Pons (tissue), 1 donor: ENCODE results near the gene LRRC18.

Source experiments
- DNase-seq: peaks from one replicate; pipeline ENCODE4 v3.0.0-alpha.2; 2016; ENCODE audit warnings: low spot score

LRRC18 gene

DNA sequence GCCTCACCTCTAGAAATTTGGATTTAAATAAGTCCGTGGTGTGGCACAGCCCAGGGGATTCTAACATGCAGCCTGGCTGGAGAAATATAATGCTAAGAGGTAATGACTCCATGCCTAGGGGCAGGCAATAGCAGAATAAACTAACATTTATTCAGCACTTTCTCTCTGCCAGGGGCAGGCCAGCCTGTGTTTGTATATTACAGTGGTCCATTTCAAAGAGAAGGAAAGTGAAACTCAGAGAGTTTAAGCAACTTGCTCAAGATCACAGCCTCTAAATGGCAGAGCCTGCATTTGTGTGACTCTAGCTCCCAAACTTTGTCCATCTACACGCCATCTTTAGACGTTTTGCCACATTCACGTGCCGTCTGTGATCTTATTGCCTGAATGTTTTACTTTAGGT is 6.7 kb upstream of the LRRC18 start:
- DNase-seq, result no peak

DNA sequence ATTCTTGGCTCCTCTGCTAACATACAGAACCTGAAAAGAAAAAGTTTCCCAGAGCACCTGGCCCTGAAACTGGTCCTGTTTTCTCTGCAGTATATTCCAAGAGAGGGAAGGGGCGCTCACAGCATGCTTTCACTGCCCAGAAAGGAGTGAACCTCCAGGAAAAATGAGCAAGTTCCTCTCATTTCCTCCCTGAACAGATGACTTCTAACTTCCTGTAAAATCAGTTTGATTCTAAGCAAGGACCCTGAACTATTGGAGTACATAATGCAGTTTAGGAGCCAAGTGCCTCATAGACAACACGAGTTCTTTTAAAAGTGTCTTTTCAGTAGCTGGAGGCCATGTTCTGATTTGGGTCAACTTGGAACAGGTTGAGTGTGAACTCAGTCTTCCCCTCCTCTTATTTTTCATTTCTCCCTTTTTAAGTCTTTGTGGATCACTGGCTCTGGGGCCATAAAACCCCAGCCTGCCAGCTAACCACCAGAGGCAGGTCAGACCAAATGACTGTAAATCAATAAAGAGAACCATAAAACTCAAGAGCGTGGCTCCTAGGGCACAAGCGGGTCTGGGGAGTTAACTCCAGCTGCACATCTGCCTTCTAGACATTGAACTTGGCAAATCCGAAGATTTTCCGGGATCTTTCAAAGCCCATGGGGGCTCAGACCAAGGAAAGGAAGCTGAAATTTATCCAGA is 5.9 kb upstream of the LRRC18 start:
- no peak for DNase-seq

DNA sequence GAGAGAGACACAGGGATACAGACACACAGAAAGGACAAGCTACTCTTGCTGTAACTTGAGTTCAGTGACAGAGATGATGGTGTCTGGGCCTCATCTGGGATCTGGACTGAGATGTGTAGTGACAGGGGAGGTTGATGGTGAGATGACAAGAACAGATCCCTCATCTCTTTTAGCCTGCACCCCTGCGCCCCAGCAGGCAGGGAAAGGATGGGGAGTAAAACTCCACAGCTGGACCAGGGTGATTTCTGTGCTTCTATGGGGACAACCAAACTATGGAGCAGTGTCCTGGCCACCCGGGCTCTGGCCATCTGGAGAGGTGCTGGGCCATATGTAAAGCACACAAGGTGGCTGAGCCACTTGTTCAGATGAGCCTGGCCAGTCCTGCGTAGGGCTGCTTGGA is 4.5 kb upstream of the LRRC18 start:
- DNase-seq, result no peak

DNA sequence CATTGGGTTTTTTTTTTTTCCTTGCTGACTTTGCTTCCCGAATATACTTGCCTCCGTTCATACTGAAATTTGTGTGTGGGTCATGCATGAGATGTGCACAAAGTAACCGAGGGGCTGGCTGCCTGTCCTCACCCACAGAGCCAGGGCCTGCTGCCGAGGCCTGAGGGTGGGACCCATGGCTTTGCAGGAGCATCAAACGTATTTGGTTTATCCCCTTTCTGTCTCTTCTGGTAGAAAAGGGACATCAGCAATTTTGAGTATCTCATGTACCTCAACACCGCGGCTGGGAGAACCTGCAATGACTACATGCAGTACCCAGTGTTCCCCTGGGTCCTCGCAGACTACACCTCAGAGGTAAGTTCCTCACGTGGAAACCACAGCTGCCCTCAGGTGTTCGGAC is 3.5 kb upstream of the LRRC18 start:
- no peak for DNase-seq

DNA sequence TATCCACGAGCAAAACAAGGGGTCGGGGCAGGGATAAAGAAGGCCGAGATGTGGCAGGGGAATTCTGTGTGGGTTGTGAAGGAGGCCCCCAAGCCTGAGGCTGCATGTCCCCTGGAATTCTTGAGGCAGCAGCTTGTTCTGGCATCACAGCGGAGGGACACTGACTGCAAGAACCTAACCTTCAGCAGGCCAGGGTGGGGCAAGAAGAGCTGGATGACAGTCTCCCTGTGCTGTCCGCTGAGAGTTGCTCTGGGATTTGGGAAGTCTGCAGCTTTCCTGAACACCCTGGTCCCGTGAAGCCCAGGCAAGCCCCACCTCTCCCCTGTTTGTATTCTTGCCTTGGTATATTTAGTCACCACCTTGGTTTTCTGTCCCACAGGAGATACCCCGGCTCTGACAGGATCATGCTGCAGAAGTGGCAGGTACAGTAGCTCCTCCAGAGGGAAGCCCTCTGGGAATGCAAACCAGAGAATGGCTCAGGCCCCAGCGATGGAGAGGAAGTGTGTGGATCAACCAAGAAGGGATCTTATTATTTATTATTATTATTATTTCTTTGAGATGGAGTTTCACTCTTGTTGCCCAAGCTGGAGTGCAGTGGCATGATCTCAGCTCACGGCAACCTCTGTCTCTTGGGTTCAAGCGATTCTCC is 1.9 kb upstream of the LRRC18 start:
- DNase-seq, result no peak

DNA sequence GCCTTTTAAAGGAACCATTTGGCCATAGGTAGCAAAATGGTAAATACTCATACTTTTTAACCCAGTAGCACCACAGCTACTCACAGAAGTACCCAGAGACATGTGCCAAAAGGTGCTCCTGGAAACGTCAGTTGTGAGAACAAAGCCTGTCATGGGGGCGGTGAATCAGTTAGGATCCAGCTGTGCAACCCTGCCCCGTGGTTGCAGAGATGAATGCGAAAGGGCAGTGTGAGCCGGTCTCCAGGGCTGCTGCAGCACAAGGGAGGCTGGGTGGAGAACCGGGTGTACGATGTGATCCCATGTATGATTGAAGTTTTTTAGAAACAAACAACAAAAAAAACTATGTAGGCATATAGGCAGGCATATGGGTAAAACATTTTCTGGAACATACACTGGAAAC is 1.3 kb upstream of the LRRC18 start:
- DNase-seq, result no peak

DNA sequence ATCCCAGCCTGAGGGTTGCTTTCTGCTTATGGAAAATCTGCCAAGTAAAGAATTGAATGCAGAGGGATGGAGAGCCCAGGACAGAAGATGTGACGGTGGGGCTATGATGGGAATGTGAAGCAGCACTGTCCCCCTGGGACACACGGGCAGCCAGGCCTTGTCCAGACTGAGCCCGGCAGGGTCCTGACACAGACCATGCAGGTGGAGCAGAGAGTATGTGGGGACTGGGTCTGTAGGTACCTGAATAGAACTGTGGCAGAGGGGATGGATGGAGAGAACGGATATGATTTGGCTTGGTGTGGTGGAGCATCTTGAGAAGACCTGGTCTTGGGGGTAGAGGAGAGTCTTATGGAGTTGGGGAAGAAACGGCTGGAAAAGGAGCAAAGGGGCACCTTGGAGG is 732 bp upstream of the LRRC18 start:
- no peak for DNase-seq

DNA sequence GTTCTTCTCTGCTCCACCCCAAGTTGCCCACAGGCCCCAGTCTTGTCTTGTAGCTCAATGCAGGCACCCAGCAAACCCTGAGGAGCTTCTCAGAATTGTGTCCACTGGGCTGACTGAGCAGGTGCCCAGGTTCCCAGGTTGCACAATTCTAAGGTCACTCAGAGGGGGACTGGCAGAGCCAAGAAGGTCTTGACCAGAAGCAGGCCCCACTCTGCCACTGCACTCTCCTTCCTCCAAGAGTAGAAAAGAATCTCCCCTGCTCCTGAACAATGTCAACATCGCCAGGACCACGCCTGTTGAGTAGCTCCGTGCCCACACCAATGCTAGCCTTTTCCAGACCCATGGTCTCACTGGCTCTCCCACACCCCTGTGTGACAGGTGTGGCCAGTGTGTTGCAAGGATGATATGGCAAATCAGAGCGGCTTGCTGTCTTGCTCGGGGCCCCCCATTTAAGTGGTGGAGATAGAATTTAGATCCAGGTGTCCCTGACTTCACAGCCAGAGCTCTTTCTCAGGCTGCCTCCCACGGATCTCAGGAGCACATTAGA is 577 bp downstream of the LRRC18 start:
- DNase-seq, result no peak

DNA sequence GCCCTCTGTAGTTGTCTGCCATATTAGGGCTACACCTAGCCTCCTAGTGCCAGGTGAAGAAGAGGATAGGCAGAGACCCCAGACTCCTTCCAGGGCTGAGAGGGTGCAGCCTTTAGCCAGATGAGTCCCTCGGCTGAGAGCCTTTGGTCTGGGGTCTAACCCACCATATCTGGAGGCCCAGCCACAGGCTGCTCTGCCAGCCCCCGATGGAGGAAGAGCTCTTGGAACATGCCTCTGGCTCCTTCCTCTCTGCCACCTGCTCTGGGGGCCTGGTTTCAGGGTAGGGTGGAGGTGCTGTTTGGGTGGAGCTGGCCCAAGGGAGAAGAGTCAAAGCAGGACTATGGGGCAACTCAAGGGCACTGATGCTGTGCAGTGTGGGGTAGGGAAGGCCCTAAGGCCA is 1.4 kb downstream of the LRRC18 start:
- no peak for DNase-seq

DNA sequence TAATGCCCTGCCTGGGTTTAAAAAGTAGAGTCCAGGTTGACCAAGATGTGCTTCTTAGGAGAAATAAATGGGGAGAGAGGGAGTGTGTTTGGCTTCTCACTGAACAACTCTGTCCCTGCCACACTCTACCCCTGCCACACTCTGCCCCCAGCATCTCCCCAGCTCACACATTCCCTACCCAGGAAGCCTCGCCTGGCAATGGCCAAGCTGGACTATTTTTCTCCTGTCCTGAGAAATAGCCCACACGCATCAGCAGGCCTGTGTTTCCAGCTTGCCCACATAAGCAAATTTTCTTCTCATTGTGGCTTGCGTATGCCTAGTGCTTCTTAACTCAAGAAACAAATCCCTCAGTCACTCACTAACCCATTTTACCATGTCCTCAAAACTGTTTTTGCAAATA is 1.8 kb downstream of the LRRC18 start:
- DNase-seq, result no peak

DNA sequence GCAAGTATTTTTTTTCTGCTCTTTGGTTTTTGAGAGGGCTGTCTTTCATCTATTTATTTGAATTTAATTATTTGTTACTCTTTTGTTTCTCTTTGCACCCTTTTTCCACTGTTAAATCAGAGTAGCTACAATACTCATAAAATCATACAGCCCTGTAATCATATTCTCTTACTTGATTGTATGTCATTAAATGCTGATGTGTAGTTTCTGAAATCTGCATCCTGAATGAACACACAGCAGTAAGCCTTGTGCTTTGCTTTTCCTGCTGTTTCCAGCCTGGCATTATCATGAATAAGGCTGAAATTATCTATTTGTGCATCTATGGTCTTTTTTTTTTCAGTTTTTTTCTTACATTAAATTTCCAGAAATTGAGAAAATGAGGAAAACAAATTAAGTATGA is 4.1 kb downstream of the LRRC18 start:
- no peak for DNase-seq

DNA sequence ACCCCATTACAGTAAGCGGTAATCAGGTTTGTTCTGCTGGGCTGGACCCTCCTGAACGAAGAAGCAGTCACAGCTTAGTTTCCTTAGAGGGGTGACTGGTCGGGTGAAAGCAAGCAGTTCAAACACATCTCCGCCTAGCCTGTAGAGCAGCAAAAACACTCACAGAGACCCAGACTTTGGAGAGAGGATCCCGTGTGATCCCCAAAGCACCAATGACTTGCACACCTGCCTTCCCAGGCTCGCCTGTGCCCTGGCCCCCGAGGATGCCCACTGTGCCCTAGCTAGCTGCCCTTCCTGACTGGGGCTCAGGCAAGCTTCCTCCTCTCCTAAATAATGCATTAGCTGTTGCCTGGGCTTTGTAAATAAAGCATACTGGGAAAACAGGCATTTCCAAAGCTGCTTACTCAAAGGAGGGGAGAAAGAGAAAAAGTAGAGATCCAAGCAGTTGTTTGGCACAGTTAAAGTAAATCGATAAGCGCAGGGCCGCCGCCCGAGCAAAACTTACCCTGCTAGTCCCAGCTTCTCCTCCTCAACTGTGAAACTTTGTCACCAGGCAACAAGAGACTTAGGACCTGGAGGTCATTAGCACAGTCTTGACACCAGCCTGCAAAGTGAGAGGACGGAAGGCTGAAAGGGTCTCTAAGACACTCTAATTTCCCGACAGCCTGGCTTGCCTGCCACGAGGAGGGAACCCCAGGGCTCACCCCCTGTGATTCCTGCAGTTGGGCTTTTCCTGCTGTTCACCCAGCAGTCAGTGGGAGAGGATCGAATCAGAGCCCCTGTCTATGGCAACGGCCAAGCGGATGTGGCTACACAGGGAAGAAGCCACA is 4.8 kb downstream of the LRRC18 start:
- DNase-seq, result no peak

DNA sequence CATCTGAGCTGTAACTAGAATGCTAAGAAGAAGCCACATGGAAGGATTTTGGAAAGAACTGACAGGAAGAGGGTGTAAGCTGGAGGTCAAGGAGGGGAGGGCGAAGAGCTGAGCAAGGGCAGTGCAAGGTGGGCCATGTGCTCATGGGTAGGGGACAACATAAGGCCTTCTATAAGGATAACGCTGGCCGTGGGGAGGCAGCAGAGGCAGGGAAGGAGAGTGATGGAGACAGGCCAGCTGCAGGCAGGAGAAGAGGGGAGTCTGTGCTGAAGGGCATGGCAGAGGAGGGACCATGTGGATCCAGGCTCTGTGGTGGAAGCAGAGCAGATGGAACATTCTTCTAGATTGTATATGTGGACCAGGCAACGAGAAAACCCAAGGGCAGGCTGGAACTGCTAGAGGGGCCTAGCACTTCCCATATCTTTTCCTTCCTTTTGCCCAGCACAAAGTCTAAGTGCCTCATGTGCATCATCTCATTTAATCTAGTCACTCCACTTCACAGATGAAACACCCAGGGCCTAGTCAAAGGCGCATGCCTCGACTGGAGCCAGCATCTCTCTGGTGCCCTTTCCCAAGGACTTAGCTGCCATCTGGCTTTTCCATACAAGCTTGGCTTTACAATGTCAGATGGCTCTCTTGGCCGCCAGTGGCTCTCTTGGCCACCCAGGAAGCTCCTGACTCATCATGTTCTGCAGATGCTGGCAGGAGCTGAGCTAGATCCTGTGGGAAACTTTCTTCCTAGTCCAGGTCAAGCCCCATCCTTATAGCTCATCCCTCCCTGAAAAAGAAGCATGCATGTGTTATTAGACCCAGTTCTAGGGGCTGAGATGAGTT is 6.6 kb downstream of the LRRC18 start:
- peak; percentile 26 for DNase-seq

DNA sequence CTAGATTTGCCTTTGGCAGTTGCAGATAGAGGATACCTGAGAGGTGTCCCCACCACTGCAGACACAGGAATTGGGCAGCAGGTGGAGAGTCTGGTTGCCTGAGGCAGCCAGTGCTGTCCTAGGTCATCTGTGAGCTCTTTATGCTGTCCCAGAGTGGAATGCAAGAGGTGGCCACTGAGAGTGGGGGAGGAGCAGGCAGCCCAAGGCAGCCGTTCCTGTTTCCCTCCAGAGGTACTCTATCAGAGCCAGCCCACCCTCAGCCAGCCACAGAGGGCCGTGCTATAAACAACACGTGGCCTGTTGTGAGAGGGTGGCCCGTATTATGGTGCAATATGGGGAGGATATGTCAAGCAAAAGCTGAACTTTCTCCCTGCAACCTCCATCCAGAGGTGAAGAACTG is 8.5 kb downstream of the LRRC18 start:
- DNase-seq, result no peak

DNA sequence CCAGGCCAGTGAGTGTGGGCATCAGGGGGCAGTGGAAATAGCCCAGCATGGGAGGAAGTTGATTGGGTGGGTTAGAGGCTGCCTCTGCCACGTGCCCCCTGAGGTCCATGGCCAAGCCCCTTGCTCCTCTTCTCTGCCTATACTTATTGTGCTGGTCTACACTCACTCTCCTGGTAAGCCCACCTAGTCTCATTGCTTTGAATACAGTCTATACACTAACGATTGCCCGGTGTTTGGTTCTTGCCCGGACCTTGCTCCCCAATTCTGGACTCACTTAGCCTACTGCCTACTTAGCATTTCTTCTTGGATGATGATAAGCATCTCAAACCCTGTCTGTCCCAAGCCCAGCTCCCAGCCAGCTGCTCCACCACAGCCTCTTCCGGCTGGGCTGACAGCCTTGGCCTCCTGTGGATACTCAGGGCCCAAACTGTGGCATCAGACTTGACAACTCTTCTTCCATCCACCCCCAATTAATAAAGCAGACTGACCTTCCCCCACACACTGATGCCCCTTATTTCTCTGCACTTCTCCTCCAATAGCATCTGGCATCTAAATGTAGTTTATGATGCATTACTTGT is 10.1 kb downstream of the LRRC18 start:
- no peak for DNase-seq

DNA sequence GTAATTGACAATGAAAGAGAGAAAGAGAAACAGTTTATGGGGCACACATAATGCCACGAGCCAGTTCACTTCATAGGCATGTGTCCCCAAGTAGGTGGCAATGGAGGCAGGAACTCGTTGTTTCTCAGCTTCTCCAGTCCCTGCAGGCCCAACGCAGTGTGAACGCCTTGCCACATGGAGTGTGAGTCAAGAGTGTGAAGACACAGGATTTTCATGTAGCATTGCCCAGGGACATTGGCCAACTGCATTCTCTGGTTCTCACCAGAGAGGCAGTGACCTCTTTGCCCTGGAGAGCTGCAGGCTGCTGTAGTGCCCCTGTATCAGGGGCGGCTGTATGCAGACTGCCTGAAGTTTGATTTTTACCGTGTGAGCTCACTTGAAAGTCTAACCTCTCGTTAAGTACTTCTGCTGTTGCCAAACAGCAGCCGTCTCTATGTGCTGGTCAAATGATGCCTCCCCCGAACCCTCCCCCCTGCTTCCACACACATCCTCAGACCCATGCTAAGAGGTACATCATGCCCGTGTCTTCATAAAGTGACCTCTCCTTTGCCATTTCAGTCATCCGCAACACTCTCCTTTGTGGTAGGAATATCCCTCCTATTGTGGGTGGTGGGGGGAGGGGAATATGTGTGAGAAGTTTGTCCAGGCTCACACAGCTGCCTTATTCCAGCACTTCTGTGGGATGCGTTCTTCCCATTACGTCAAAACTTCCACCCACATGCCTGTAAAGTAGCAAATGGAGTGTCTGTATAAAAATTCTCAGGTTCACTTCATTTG is 12.7 kb downstream of the LRRC18 start:
- DNase-seq, result no peak

DNA sequence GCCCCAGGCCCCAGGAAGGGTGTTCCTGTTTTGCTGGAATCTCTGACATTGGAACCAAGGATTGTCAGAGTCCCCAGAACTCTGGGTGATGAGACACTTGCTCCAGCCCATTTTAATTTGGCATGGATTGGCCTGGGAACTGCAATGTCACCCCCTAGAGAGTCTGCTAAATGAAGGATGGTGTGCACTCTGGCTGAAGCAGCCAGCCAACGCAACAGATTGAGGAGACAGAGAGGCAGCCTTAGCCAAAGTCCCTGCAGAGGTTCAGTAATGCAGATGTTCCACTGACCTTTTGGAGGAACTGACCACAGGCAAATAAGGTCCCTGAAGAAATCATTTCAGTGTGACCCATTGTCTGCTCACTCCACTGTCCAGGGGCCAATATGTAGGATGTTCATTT is 13.4 kb downstream of the LRRC18 start:
- no peak for DNase-seq

DNA sequence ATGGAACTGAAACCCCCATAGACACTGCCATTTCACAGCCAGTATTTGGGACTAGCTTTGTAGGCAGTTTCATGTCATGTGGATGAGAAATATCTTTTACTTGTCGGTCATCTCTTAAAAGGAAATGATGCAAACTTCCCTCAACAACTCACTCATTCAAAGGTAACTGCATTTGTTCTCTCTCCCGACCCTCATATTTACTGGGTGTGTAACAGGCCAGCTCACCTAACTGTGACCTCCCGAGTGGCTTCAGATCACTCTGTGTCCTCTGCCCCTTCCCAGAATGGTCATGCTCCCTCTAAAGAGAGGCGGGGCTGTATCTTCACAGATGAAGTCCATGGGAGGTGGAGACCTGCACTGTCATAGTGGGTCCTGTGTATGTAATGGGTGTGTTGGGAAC is 14.7 kb downstream of the LRRC18 start:
- DNase-seq, result no peak

DNA sequence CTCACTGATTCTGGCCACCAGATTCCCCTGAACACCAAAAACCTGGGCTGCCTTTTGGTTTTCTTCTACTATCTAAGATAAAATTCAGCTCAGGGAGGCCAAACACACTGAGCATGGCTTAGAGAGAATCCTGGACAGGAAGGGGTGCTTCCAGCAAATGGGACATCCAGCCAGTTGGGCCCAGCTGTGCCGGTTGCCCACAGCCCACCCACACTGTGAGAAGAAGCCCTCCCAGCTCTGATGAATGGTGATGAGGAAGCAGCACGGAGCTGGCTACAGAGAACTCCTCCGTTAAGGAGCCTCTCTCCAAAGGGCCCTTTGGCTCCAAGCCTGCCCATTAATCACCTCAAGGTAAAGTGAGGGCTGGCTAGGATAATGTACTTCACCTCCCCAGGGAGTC is 15.9 kb downstream of the LRRC18 start:
- no peak for DNase-seq

DNA sequence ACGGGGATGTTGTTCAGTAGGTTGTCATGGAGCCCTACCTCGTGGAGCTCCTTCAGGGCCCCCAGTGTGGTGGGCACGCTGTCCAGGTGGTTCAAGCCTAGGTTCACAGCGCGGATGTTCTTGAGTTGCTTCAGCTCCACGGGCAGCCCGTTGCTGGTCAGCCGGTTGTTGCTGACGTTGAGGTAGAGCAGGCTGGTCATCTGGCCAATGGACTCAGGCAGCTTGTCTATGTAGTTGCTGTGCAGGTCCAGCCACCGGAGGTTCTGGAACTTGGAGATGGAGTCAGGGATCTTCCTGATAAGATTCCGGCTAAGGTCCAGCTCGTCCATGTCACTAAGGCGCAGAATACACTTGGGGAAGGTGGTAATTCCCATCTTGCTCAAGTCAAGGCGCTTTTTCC is 26.0 kb downstream of the LRRC18 start:
- no peak for DNase-seq

DNA sequence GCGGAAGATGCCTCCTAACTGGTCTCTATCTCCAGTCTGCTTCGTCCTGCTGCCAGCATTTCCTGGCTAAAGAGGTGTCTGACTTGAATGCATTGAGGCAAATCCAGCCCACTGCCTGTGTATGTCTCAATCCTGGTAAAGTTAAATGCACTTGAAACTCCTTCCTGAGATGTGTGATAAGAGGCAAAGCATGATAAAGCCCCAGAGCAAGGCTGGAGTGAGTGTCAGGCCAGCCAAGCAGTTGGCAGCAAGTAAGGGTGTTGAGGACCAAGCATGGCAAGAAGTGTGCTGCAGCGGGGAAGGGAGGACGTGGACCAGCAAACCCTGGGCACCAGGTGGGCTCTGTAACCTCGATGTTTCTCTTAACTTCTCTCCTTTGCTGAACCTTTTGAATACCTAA is 29.1 kb downstream of the LRRC18 start:
- no peak for DNase-seq
